ENCODE data around the gene CYP4F2.
"Not testable (repeated sequence)": the region's sequence is repeated elsewhere in the genome, so short reads cannot be mapped to it uniquely, and the experiment has no call there.

The CYP4F2 gene

GRCh38 chr19:15899561-15899960 is 1.7 kb upstream of the CYP4F2 start:
- not testable (repeated sequence) for DNase-seq (ENCODE audit: low read depth in 2 of 2)

- DNase-seq (ENCODE audit: low read depth in 2 of 2): no peak
These were observed 692 bp downstream of the CYP4F2 start for GRCh38 chr19:15897026-15897737.

GRCh38 chr19:15895876-15896430 is 1.9 kb downstream of the CYP4F2 start:
- no peak for DNase-seq (ENCODE audit: low read depth in 2 of 2)

GRCh38 chr19:15894359-15894758 is 3.5 kb downstream of the CYP4F2 start:
- DNase-seq (ENCODE audit: low read depth in 2 of 2): no peak

- no peak for DNase-seq (ENCODE audit: low read depth in 2 of 2)
These were observed 4.4 kb downstream of the CYP4F2 start for GRCh38 chr19:15893477-15893876.

- no peak for DNase-seq (ENCODE audit: low read depth in 2 of 2)
These were observed 5.9 kb downstream of the CYP4F2 start for GRCh38 chr19:15892012-15892411.

GRCh38 chr19:15891434-15891833 is 6.4 kb downstream of the CYP4F2 start:
- DNase-seq (ENCODE audit: low read depth in 2 of 2): no peak

GRCh38 chr19:15889339-15889738 is 8.5 kb downstream of the CYP4F2 start:
- DNase-seq (ENCODE audit: low read depth in 2 of 2): not testable (repeated sequence)

- DNase-seq (ENCODE audit: low read depth in 2 of 2): no peak
These were observed 12.0 kb downstream of the CYP4F2 start for GRCh38 chr19:15885919-15886318.

GRCh38 chr19:15885167-15885566 is 12.7 kb downstream of the CYP4F2 start:
- DNase-seq (ENCODE audit: low read depth in 2 of 2): no peak

- DNase-seq (ENCODE audit: low read depth in 2 of 2): not testable (repeated sequence)
These were observed 14.5 kb downstream of the CYP4F2 start for GRCh38 chr19:15883329-15883728.

GRCh38 chr19:15874821-15875474 is 22.9 kb downstream of the CYP4F2 start:
- no peak for DNase-seq (ENCODE audit: low read depth in 2 of 2)

- DNase-seq (ENCODE audit: low read depth in 2 of 2): not testable (repeated sequence)
These were observed 24.1 kb downstream of the CYP4F2 start for GRCh38 chr19:15873771-15874170.

- DNase-seq (ENCODE audit: low read depth in 2 of 2): peak in 1 of 2 donors; percentile 8
These were observed 26.3 kb downstream of the CYP4F2 start for GRCh38 chr19:15871570-15871969.

- no peak for DNase-seq (ENCODE audit: low read depth in 2 of 2)
These were observed 28.0 kb downstream of the CYP4F2 start for GRCh38 chr19:15869873-15870272.

GRCh38 chr19:15869109-15869555 is 28.7 kb downstream of the CYP4F2 start:
- no peak for DNase-seq (ENCODE audit: low read depth in 2 of 2)

- no peak for DNase-seq (ENCODE audit: low read depth in 2 of 2)
These were observed 31.2 kb downstream of the CYP4F2 start for GRCh38 chr19:15866636-15867035.

GRCh38 chr19:15864824-15865223 is 33.0 kb downstream of the CYP4F2 start:
- no peak for DNase-seq (ENCODE audit: low read depth in 2 of 2)

GRCh38 chr19:15863272-15863671 is 34.6 kb downstream of the CYP4F2 start:
- DNase-seq (ENCODE audit: low read depth in 2 of 2): no peak

- DNase-seq (ENCODE audit: low read depth in 2 of 2): no peak
These were observed 35.4 kb downstream of the CYP4F2 start for GRCh38 chr19:15862444-15862843.

- DNase-seq (ENCODE audit: low read depth in 2 of 2): no peak
These were observed 37.4 kb downstream of the CYP4F2 start for GRCh38 chr19:15860522-15860921.

- no peak for DNase-seq (ENCODE audit: low read depth in 2 of 2)
These were observed 38.7 kb downstream of the CYP4F2 start for GRCh38 chr19:15859187-15859586.

GRCh38 chr19:15850385-15850784 is 47.5 kb downstream of the CYP4F2 start:
- no peak for DNase-seq (ENCODE audit: low read depth in 2 of 2)

All from stimulated activated CD4-positive, alpha-beta T cell treated with anti-CD3 and anti-CD28 coated beads, Interleukin-15, amount 100 ng/mL, for 48 hours (primary cell).